ENCODE results near the gene APLP2.

The APLP2 gene

DNA sequence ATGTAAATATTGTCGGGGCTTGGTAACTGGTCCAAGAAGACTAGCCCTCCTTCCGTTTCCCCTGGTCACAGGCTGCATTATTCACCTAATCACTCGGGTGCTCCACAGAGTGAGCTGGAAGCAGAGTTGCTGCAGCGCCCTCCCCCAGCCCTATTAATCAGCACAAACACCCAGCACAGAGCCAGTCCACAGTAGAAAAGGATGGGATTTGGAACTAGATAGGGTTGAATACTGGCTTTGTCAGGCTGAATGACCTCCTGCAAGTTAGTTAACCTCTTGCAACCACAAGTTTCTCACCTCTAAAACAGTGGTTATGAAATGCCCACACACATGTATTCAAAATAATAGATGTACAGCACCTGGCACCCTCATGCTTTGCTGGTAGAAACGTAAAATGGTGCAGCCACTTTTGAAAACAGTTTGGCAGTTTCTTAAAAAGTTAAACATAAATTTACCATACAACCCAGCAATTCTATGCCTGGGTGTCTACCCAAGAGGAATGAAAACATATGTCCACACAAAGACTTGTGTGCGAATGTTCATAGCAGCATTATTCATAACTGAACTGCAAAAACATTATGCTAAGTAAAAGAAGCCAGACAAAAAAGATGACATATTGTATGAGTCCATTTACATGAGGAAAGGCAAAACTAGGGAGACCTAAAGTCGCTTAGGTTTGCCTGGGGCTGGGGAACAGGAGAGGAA is 31.7 kb upstream of the APLP2 start:
- DNase-seq (ENCODE audit: extremely low spot score) = no peak
- TF ChIP-seq, protein P1, sequence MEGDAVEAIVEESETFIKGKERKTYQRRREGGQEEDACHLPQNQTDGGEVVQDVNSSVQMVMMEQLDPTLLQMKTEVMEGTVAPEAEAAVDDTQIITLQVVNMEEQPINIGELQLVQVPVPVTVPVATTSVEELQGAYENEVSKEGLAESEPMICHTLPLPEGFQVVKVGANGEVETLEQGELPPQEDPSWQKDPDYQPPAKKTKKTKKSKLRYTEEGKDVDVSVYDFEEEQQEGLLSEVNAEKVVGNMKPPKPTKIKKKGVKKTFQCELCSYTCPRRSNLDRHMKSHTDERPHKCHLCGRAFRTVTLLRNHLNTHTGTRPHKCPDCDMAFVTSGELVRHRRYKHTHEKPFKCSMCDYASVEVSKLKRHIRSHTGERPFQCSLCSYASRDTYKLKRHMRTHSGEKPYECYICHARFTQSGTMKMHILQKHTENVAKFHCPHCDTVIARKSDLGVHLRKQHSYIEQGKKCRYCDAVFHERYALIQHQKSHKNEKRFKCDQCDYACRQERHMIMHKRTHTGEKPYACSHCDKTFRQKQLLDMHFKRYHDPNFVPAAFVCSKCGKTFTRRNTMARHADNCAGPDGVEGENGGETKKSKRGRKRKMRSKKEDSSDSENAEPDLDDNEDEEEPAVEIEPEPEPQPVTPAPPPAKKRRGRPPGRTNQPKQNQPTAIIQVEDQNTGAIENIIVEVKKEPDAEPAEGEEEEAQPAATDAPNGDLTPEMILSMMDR (IDR thresholded peaks at IDR 0.05; ENCODE audit: control extremely low read depth, extremely low read depth, low read depth, missing control alignments) = no peak
- ChIA-PET CTCF (no interaction called here), POLR2A (no interaction called here)

DNA sequence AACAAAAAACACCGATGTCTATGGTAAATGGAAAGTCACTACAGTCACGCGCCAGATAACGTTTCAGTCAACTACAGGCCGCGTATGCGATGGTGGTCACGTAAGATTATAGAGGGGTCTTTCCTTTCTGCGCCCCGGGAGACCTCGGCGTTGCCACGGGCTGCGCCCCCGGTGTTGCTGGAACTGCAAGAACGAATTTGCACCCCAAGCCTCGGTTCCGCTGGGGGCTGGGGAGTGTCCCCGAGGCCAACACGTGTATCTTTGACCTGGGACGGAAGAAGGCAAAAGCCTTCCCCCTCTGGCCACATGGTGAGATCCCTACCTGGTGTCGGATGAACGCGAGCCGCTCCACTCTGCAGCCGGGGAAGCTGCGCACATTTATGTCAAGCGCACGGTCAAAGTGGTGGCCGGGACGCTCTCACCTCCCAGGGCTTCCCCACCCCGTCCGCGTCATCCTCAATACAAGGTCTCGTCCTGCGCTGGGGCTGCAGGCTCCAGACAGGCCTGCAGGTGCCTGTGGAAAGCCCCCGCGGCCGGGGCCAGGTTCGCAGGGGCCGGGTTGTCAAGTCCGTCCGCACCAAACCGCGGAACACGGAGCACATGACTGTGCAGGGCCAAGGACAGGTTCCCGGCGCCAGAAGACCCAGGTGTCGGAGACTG is 29.3 kb upstream of the APLP2 start:
- CTCF ChIA-PET = no interaction called here
- TF ChIP-seq, protein P1 (IDR thresholded peaks at IDR 0.05; ENCODE audit: control extremely low read depth, extremely low read depth, low read depth, missing control alignments) = no peak
- no peak for DNase-seq (ENCODE audit: extremely low spot score)
- POLR2A ChIA-PET = no interaction called here

DNA sequence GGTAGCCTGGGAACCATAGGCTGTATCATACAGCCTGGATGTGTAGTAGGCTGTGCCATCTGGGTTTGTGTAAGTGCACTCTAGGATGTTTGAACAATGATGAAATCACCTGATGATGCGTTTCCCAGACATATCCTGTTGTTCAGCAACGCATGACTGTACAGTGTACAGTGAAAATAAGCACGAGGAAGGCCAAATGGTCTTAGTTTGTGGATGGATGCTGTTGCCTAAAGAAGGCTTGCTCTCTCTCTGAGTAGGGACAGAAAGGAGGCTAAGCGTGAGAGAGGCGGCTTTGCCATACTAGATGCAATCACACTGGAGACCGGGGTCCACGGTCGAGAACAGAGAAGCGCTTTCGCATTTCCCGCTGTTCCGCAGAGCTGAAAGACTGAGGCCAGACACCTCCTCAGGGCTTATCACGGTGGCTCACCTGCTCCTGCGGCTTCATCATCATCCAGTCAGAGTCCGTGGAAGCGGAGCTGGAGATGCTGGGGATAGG is 27.6 kb upstream of the APLP2 start:
- DNase-seq (ENCODE audit: extremely low spot score) = no peak
- ChIA-PET CTCF (no interaction called here), POLR2A (no interaction called here)
- TF ChIP-seq, protein P1 (IDR thresholded peaks at IDR 0.05; ENCODE audit: control extremely low read depth, extremely low read depth, low read depth, missing control alignments) = no peak

DNA sequence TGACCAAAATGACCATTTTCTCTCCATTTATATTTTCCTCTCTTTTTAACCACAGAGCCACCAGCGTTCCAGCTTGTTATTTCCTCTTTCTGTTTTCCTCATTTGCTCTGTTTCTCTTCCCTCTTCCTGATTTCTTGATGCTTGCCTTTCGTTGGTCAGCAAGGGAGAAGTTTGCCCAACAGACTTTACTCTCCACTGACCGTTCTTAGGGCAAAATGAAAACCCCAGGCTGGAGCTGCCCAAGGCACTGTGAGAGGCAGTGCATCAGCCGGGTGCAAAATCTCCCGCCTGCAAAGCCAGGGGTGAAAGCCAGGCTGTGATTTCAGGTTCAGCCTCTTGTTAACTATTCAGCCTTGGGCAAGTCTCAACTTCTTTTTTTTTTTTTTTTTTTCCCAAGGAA is 26.1 kb upstream of the APLP2 start:
- CTCF ChIA-PET = no interaction called here
- DNase-seq (ENCODE audit: extremely low spot score) = no peak
- POLR2A ChIA-PET = no interaction called here
- TF ChIP-seq, protein P1 (IDR thresholded peaks at IDR 0.05; ENCODE audit: control extremely low read depth, extremely low read depth, low read depth, missing control alignments) = no peak

DNA sequence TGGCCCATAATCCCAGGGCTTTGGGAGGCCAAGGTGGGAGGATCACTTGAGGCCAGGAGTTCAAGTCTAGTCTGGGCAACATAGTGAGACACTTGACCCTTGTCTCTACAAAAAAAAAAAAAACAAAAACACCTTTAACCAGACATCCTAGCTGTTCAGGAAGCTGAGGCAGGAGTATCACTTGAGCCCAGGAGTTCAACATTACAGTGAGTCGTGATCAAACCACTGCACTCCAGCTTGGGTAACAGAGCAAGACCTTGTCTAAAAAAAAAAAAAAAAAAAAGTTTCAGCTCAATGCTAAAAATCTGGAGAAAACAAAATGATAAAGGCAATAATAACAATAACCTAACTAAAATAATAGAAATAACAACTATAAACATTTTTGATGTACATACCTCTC is 22.6 kb upstream of the APLP2 start:
- TF ChIP-seq, protein P1 (IDR thresholded peaks at IDR 0.05; ENCODE audit: control extremely low read depth, extremely low read depth, low read depth, missing control alignments) = no peak
- CTCF ChIA-PET = interaction anchor here (1.2 to 1.5 kb wide), 2 partner anchors 16 kb away, joined by 3 read pairs; no protein-coding TSS in a partner anchor
- no peak for DNase-seq (ENCODE audit: extremely low spot score)
- POLR2A ChIA-PET = no interaction called here

DNA sequence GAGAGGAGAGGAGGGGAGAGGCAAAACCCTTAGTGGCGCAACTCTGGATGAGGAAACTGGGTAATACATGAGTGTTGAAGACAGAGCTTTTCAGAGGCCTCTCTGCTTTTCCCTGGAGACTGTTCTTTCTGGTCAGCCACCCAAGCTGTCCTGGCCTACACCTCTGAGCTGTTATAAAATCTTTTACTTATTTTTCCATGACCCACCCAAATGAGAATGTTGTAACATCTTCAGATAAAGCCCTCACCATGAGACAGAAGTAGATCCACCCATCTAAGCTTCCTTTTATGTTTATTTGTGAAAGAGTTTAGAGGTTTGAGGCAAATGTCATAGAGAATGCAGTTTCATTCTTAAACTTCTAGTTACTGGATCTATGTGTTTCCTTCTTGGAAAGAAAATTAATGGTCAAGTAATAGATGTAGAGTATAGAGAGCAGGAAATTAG is 20.3 kb upstream of the APLP2 start:
- TF ChIP-seq, protein P1 (IDR thresholded peaks at IDR 0.05; ENCODE audit: control extremely low read depth, extremely low read depth, low read depth, missing control alignments) = no peak
- ChIA-PET POLR2A (no interaction called here), CTCF (no interaction called here)
- DNase-seq (ENCODE audit: extremely low spot score) = no peak

Measured in GM10248 (cell line).